Nucleus accumbens (tissue), 56 donors: ENCODE results near the gene FBXL2.
A peak's percentile ranks its signal among the peaks of the same experiment; 100 is the strongest.
"Not testable (repeated sequence)": the region's sequence is repeated elsewhere in the genome, so short reads cannot be mapped to it uniquely, and the experiment has no call there.

ENCODE experiments used
- DNase-seq, 56 donors: peaks; one replicate each; lab custom pipeline; 2025; lab: John Stamatoyannopoulos, UW

FBXL2 gene

DNA sequence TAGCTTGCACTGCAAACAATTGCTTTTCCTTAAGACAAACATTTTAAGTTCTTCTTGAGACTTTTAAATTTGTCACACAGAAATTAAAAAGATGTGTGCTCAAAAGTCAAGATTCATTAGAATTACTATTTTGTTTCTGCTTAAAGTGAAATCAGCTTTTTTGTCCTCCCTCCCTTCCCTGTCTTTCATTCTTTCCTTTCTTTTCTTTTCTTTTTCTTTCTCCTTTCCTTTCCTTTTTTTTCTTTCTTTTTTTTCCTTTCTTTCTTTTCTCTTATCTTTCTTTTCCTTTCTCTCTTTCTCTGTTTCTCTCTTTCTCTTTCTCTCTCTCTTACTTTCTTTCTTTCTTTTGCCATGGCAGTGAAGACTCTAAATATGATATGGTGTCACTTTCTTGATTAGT is 37.8 kb downstream of the FBXL2 start:
- no peak for DNase-seq

DNA sequence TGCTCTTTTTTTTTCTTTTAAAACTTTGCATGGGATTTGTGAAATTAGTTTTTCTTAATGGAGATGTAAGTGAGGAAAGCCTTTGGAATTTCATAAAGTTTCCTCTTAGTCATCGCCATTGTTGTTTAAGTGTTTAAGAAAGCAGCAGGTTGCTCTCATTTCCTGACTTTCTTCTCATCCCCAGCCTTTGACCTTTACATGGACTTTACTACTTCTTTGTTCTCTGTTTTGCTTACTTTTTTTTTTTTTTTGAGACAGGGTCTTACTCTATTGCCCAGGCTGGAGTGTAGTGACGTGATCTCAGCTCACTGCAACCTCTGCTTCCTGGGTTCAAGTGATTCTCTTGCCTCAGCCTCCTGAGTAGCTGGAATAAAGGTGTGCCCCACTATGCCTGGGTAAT is 38.6 kb downstream of the FBXL2 start:
- DNase-seq: no peak

DNA sequence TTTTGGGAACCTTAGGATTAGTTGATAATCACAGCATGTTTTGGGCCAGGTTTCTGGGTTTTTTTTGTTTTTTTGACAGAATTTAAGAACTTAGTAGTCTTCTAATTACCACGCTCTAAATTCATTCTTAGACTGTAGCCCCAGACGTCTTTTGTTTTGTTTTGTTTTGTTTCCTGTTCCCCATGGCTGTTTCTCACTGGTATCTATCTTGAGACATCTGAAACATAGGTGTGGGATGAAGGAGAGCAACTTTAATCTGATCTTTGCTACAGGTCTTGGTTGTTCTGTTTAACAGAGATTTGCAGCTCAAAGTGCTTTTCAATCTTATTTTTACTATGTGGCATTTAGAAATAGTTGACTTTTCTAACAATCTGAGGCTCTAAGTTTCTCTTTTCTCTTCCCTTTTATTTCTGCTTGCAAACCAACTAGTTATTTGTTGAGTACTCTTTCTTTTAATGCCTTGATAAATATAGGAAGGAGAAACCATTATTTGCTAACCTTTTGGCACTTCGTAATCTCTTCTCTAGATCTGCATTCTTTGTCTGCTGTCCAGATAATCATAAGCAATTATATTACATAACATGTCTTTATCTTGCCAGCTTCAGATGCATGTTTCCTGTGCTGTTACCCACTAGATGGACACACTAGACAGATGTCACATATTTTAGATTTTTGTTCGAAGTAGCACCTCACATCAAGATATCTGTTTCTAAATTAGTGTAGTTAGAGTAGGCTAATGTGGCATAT is 40.9 kb downstream of the FBXL2 start:
- no peak for DNase-seq

DNA sequence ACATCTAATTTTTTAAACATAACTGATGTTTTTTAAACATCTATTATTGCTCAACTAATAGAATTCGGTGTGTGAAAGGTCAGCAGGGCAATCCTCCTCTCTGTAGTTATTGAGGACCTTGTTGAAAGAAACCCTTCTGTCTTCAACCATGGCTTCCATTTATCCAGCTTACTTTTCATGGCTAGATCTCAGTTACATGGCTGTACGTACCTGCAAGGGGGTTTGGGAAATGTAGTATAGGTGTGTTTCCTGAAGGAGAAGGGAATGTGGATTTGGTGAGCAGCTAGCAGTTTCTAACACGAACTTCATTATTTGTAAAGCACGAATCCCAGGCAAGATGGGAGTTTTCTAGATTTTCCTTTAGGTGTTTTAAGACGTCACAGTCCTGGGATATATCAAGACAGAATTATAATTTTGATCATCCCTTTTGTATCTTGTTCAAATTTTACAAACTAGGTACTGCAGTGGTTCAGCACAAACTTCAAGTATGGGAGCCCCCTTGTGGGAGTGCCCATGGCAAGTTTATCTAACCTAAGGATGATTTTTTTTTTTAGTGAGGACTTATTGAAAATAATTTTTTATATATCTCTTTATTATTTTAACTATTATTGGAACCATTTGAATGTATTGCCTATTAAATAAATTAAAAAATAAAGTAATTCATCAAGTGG is 41.6 kb downstream of the FBXL2 start:
- DNase-seq: peak in 1 of 56 donors; percentile 6

GRCh38 chr3:33322412-33322811 is 45.2 kb downstream of the FBXL2 start:
- DNase-seq: no peak

- no peak for DNase-seq
These were observed 54.2 kb downstream of the FBXL2 start for GRCh38 chr3:33331414-33331813.

GRCh38 chr3:33334364-33334763 is 57.1 kb downstream of the FBXL2 start:
- no peak for DNase-seq

- DNase-seq: not testable (repeated sequence)
These were observed 61.8 kb downstream of the FBXL2 start for GRCh38 chr3:33338936-33339465.

DNA sequence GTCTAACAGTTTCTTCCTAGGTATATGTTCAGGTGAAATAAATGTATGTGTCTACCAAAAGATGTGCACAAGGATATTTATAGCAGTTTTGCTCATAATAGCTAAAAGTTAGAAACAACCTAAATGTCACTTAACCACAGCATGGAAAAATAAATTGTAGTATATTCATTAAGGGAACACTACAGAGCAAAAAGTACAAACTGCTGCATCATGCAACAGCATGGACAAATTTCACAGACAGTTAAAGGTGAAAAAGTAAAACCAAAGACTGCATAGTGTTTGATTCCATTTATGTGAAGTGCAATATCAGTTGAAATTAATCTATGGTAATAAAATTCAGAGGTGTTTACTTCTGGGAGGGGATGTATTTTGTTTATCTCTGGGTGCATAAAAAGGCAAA is 62.5 kb downstream of the FBXL2 start:
- DNase-seq: no peak

DNA sequence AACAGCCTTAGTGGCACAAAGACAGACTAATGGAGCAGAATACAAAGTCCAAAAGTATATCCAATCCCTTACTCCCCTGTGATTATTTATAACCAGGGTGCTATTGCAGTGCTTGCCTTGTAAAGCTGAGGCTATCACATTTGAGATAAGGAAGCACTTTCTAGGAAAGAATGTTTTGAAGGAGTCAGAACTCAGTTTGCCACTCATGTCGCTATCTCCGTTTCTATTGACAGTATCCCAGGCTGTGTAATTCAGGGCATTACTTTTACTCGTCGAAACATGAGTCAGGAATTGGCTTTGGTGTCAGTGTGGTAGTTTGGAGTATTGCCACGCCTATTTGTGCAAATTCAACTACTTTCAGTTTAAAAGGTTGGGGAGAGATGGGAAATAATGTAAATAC is 78.4 kb downstream of the FBXL2 start:
- no peak for DNase-seq

- DNase-seq: peak in 1 of 56 donors; percentile 2
These were observed 81.0 kb downstream of the FBXL2 start for GRCh38 chr3:33358172-33358781.

- no peak for DNase-seq
These were observed 83.0 kb downstream of the FBXL2 start for GRCh38 chr3:33360136-33360825.

GRCh38 chr3:33363113-33363800 is 86.0 kb downstream of the FBXL2 start:
- DNase-seq: no peak

- no peak for DNase-seq
These were observed 86.8 kb downstream of the FBXL2 start for GRCh38 chr3:33364060-33364459.

DNA sequence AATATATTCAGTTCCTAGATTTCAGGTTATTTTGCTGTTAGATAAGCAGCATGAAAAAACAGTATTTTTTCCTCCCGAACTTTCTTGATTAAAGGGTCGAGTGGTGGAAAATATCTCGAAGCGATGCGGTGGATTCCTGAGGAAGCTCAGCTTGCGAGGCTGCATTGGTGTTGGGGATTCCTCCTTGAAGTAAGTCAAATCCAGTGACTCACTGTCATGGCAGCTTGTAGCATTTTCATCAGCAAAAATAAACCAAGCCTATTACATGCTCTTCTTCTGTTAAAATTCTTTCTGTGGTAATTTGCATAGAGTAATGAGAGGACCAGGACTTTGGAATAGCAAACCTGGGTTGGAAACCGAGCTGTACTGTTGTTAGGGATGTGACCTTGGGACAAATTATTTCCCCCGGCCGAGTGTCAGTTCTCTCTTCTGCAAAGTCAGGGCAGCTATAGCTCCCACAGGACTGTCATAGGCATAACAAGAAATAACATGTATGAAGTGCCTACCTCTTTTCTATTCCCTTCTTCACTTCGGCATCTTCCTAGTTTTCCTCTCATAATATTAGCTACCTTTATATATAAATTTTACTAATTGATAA is 87.4 kb downstream of the FBXL2 start:
- DNase-seq: no peak

GRCh38 chr3:33372218-33373081 is 95.2 kb downstream of the FBXL2 start:
- peak in 32 of 56 donors; percentile 7 to 68 (median 23) for DNase-seq

DNA sequence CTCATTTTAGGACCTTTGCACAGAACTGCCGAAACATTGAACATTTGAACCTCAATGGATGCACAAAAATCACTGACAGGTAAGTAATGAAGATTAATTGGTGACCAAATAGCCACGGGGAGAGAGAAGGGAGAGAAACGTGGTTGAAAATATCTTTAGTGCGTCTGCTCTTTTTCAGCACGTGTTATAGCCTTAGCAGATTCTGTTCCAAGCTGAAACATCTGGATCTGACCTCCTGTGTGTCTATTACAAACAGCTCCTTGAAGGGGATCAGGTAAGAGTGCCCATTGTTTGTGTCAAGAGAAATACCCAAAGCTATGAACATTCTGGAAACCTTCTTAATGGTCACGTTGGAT is 95.8 kb downstream of the FBXL2 start:
- DNase-seq: no peak

- no peak for DNase-seq
These were observed 100.2 kb downstream of the FBXL2 start for GRCh38 chr3:33377489-33377888.

- DNase-seq: no peak
These were observed 100.7 kb downstream of the FBXL2 start for GRCh38 chr3:33377931-33378330.
